ENCODE measurements around the gene BAK1.

DNA sequence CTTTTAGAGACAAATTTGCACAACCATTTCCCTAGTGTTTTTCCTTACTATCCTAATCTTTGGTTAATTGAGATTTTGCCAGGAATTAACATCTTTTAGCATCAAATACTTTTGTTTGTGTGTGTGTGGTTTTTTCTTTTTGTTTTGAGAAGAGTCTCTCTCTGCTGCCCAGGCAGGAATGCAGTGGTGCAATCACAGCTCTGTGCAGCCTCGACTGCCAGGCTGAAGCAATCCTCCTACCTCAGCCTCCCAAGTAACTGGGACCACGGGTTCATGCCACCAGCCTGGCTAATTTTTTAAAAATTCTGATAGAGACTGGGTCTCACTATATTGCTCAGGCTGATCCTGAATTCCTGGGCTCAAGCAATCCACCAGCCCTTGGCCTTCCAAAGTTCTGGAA, 28.5 kb downstream of the BAK1 start:
- TF ChIP-seq, protein P1, sequence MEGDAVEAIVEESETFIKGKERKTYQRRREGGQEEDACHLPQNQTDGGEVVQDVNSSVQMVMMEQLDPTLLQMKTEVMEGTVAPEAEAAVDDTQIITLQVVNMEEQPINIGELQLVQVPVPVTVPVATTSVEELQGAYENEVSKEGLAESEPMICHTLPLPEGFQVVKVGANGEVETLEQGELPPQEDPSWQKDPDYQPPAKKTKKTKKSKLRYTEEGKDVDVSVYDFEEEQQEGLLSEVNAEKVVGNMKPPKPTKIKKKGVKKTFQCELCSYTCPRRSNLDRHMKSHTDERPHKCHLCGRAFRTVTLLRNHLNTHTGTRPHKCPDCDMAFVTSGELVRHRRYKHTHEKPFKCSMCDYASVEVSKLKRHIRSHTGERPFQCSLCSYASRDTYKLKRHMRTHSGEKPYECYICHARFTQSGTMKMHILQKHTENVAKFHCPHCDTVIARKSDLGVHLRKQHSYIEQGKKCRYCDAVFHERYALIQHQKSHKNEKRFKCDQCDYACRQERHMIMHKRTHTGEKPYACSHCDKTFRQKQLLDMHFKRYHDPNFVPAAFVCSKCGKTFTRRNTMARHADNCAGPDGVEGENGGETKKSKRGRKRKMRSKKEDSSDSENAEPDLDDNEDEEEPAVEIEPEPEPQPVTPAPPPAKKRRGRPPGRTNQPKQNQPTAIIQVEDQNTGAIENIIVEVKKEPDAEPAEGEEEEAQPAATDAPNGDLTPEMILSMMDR (IDR thresholded peaks at IDR 0.05) = no peak
- no peak for TF ChIP-seq POLR2A (IDR thresholded peaks at IDR 0.05)
